OCI-LY7 (cell line): ENCODE results near the gene CDC20. TPM values are rescaled to one million over a fixed set of nuclear protein-coding genes. Genes with fewer than 3 reads are reported as not detected.

Source experiments
- BruUV-seq: library from RNA; stranded (reverse); fragments of 400-500 nt; replicated peaks from 2 replicates; lab custom pipeline; 2021; lab: Mats Ljungman, UMichigan
- CTCF ChIA-PET: fragments of 300-600 bp; sonication (Branson Sonifier 250); formaldehyde crosslinking; loops from one replicate; lab custom pipeline; 2022; ENCODE audit warnings: antibody characterized with exemption; ENCODE audit not compliant: unreplicated experiment; lab: Charles Lee
- POLR2A ChIA-PET: fragments of 300-600 bp; sonication (Branson Sonifier 250); formaldehyde crosslinking; loops from one replicate; lab custom pipeline; 2022; ENCODE audit warnings: antibody characterized with exemption; lab: Charles Lee
- DNase-seq: peaks from one replicate; pipeline ENCODE4 v3.0.0-alpha.2; 2015; ENCODE audit warnings: low spot score
- H2AFZ ChIP-seq: fragments of 200-600 bp; sonication (generic), shearing (Covaris generic); 2 replicates; pipeline ENCODE4 v1.6.1; 2014; ENCODE audit warnings: mild to moderate bottlenecking, antibody characterized with exemption, low read length, moderate library complexity
- H3K27ac ChIP-seq: fragments of 200-600 bp; sonication (generic); 2 replicates; pipeline ENCODE4 v1.5.1; 2014; ENCODE audit warnings: mixed run types, low read depth, mild to moderate bottlenecking, moderate library complexity, low read length, inconsistent platforms; ENCODE audit not compliant: poor library complexity, severe bottlenecking
- H3K36me3 ChIP-seq: fragments of 200-600 bp; sonication (generic); 2 replicates; pipeline ENCODE4 v1.6.1; 2014; ENCODE audit warnings: mild to moderate bottlenecking, antibody characterized with exemption, low read length, moderate library complexity, mixed read lengths; ENCODE audit not compliant: insufficient read depth
- H3K4me1 ChIP-seq: fragments of 200-600 bp; sonication (generic); 2 replicates; pipeline ENCODE4 v1.5.1; 2014; ENCODE audit warnings: mild to moderate bottlenecking, low read length; ENCODE audit not compliant: insufficient read depth, poor library complexity, severe bottlenecking
- H3K4me2 ChIP-seq: fragments of 200-600 bp; sonication (generic); 2 replicates; pipeline ENCODE4 v1.6.1; 2014; ENCODE audit warnings: mild to moderate bottlenecking, low read length
- H3K4me3 ChIP-seq: fragments of 200-600 bp; sonication (generic); 2 replicates; pipeline ENCODE4 v1.5.1; 2014; ENCODE audit warnings: mild to moderate bottlenecking, low read depth, low read length; ENCODE audit not compliant: poor library complexity, severe bottlenecking
- H3K79me2 ChIP-seq: fragments of 200-600 bp; sonication (generic); 2 replicates; pipeline ENCODE4 v1.6.1; 2016; ENCODE audit warnings: low read depth, mild to moderate bottlenecking, low read length, moderate library complexity, mixed read lengths; ENCODE audit not compliant: insufficient read depth
- H3K9me2 ChIP-seq: fragments of 200-600 bp; sonication (generic); 2 replicates; pipeline ENCODE4 v1.6.1; 2016; ENCODE audit warnings: mild to moderate bottlenecking, low read length, mixed read lengths; ENCODE audit not compliant: insufficient read depth
- H3K9me3 ChIP-seq: fragments of 200-600 bp; sonication (generic); 2 replicates; pipeline ENCODE4 v1.6.1; 2014; ENCODE audit warnings: mild to moderate bottlenecking, mixed run types, low read length, mixed read lengths
- H4K20me1 ChIP-seq: fragments of 200-600 bp; sonication (generic); 2 replicates; pipeline ENCODE4 v1.6.1; 2014; ENCODE audit warnings: mild to moderate bottlenecking, antibody characterized with exemption, low read length, moderate library complexity, mixed read lengths; ENCODE audit not compliant: insufficient read depth
- CTCF ChIP-seq: fragments of 200-600 bp; sonication (generic); conservative IDR thresholded peaks from 2 replicates; pipeline ENCODE4 v1.5.1; 2014; ENCODE audit warnings: mild to moderate bottlenecking, antibody characterized with exemption, low read length, moderate library complexity, mixed read lengths
- EZH2phosphoT487 ChIP-seq: fragments of 200-600 bp; sonication (generic); IDR thresholded peaks from 2 replicates; pipeline ENCODE4 v1.6.1; 2018; ENCODE audit warnings: low read depth, borderline replicate concordance, mild to moderate bottlenecking, mixed run types, antibody characterized with exemption, low read length, moderate library complexity, mixed read lengths
- intact Hi-C: fragments of 100-400 bp; cut with micrococcal nuclease; formaldehyde crosslinking; loops from one replicate; pipeline ENCODE4 v1.10.0; 2022; ENCODE audit not compliant: unreplicated experiment
- total RNA-seq, 2 experiments: library from RNA; depleted of rRNA in 1 of 2; stranded (reverse); fragments of >200 nt in 1 of 2; shearing (Covaris generic) in 1 of 2; gene quantifications; 2 replicates each; pipeline ENCODE4 v1.2.3, GENCODE V29; 2014 to 2022

The CDC20 gene
- total RNA-seq, 2 experiments from 2014 or later, result 174 to 209 TPM

- Histone ChIP-seq H3K4me1 (no peaks in the 10 kb centered on the region), H3K9me2 (no peaks in the 10 kb centered on the region), H3K9me3 (no peaks in the 10 kb centered on the region), H3K79me2 (no peaks in the 10 kb centered on the region), H2AFZ (no peak overlapping the region), H4K20me1 (no peaks in the 10 kb centered on the region), H3K4me2 (no peak overlapping the region), H3K27ac (no peak overlapping the region), H3K4me3 (no peak overlapping the region), H3K36me3 (peaks cover 40% of the 10 kb centered on the region)
- no TSS peak for BruUV-seq
- no peak for TF ChIP-seq EZH2phosphoT487
- POLR2A ChIA-PET, result no interaction called here
- intact Hi-C loops, result no loop called here
- no peak for DNase-seq
- CTCF ChIA-PET, result no interaction called here
Observed at GRCh38 chr1:43402089-43402865, 43.5 kb downstream of the CDC20 start.

GRCh38 chr1:43404353-43404752 lies 45.6 kb downstream of the CDC20 start:
- peaks cover 56% of the 10 kb centered on the region for H3K36me3 ChIP-seq
- H3K27ac ChIP-seq, result no peak overlapping the region
- H3K79me2 ChIP-seq, result no peaks in the 10 kb centered on the region
- no peak overlapping the region for H2AFZ ChIP-seq
- CTCF ChIA-PET, result no interaction called here
- H3K9me3 ChIP-seq, result no peaks in the 10 kb centered on the region
- intact Hi-C loops, result no loop called here
- no peaks in the 10 kb centered on the region for H3K9me2 ChIP-seq
- no TSS peak for BruUV-seq
- H3K4me3 ChIP-seq, result no peak overlapping the region
- H4K20me1 ChIP-seq, result no peaks in the 10 kb centered on the region
- POLR2A ChIA-PET, result no interaction called here
- TF ChIP-seq CTCF, result no peak
- TF ChIP-seq EZH2phosphoT487, result no peak
- no peak for DNase-seq
- no peaks in the 10 kb centered on the region for H3K4me1 ChIP-seq
- H3K4me2 ChIP-seq, result no peak overlapping the region

- no peak for DNase-seq
- Histone ChIP-seq H3K9me2 (no peaks in the 10 kb centered on the region), H3K79me2 (no peaks in the 10 kb centered on the region), H4K20me1 (no peaks in the 10 kb centered on the region), H3K9me3 (no peaks in the 10 kb centered on the region), H2AFZ (no peak overlapping the region), H3K4me1 (no peaks in the 10 kb centered on the region), H3K4me3 (no peak overlapping the region), H3K36me3 (peaks cover 63% of the 10 kb centered on the region), H3K27ac (no peak overlapping the region), H3K4me2 (no peak overlapping the region)
- no TSS peak for BruUV-seq
- CTCF ChIA-PET, result no interaction called here
- POLR2A ChIA-PET, result interaction anchor here (0.6 kb wide), 1 partner anchor 321 kb away, joined by 3 read pairs; no protein-coding TSS in a partner anchor
- no peak for TF ChIP-seq EZH2phosphoT487
- no peak for TF ChIP-seq CTCF
- intact Hi-C loops, result no loop called here
Observed at GRCh38 chr1:43405219-43405875, 46.6 kb downstream of the CDC20 start.
